GM12878 (cell line): ENCODE measurements around the gene GRXCR2. TPM values are rescaled to one million over a fixed set of nuclear protein-coding genes. Genes with fewer than 3 reads are reported as not detected.

ENCODE experiments used
- ATAC-seq: fragments of 200-7000 bp; cut with Tn5 transposase; 3 replicates; pipeline ENCODE4 v1.9.1; 2020; ENCODE audit warnings: mild to moderate bottlenecking, moderate library complexity
- BruUV-seq: library from RNA; stranded (reverse); fragments of 400-500 nt; replicated peaks from 2 replicates; lab custom pipeline; 2021; lab: Mats Ljungman, UMichigan
- CTCF ChIA-PET: fragments of 300-600 bp; sonication (Branson Sonifier 250); formaldehyde crosslinking; extraction: SDS; loops from one replicate; lab custom pipeline; 2021; ENCODE audit warnings: inconsistent platforms; lab: Yijun Ruan, JAX
- POLR2A ChIA-PET: fragments of 350-600 bp; formaldehyde crosslinking; extraction: SDS; loops from one replicate; lab custom pipeline; 2021; ENCODE audit warnings: inconsistent platforms; lab: Charles Lee
- RAD21 ChIA-PET: fragments of 300-600 bp; sonication (Branson Sonifier 250); formaldehyde crosslinking; loops from one replicate; lab custom pipeline; 2023; ENCODE audit warnings: antibody characterized with exemption; ENCODE audit not compliant: unreplicated experiment; lab: Charles Lee
- SMC1A ChIA-PET: fragments of 300-600 bp; sonication (Branson Sonifier 250); formaldehyde crosslinking; loops from one replicate; lab custom pipeline; 2023; ENCODE audit not compliant: unreplicated experiment, uncharacterized antibody; lab: Charles Lee
- DNase-seq: peaks from one replicate; pipeline ENCODE4 v3.0.0-alpha.2; 2011; ENCODE audit warnings: low read depth, low spot score
- FAIRE-seq: peaks from 3 replicates; lab custom pipeline; 2011; peaks lifted over from hg19 to GRCh38; lab: Jason Lieb, UNC
- H2AFZ ChIP-seq: 2 replicates; pipeline ENCODE4 v1.6.0; 2011; ENCODE audit warnings: low read depth, low read length, control low read depth; ENCODE audit not compliant: control insufficient read depth
- H3K27ac ChIP-seq: 2 replicates; pipeline ENCODE4 v1.5.1; 2011; ENCODE audit warnings: control low read depth; ENCODE audit not compliant: control insufficient read depth, insufficient read depth
- H3K27me3 ChIP-seq, 2 experiments: replicated peaks in 1 of 2; 2 replicates each; pipeline versions ENCODE4 v1.6.0 to v1.6.1; 2011; ENCODE audit warnings: low read length in 1 of 2; ENCODE audit not compliant: control insufficient read depth in 2 of 2, insufficient read depth in 2 of 2
- H3K36me3 ChIP-seq, 2 experiments: 2 replicates each; pipeline ENCODE4 v1.5.1; 2011; ENCODE audit warnings: low read length in 1 of 2; ENCODE audit not compliant: control insufficient read depth in 2 of 2, insufficient read depth in 2 of 2
- H3K4me1 ChIP-seq: 2 replicates; pipeline ENCODE4 v1.6.1; 2011; ENCODE audit warnings: mild to moderate bottlenecking, low read length, moderate library complexity, mixed read lengths; ENCODE audit not compliant: control insufficient read depth, insufficient read depth
- H3K4me2 ChIP-seq: 2 replicates; pipeline ENCODE4 v1.6.0; 2011; ENCODE audit warnings: control low read depth; ENCODE audit not compliant: control insufficient read depth, insufficient read depth
- H3K4me3 ChIP-seq: fragments of 200-600 bp; sonication (generic); 2 replicates; pipeline ENCODE4 v1.5.1; 2016
- H3K79me2 ChIP-seq: 2 replicates; pipeline ENCODE4 v1.6.0; 2011; ENCODE audit warnings: low read length; ENCODE audit not compliant: control insufficient read depth, insufficient read depth
- H3K9ac ChIP-seq: 2 replicates; pipeline ENCODE4 v1.8.0; 2011; ENCODE audit warnings: low read length, control low read depth, mixed read lengths; ENCODE audit not compliant: control insufficient read depth, insufficient read depth
- H3K9me3 ChIP-seq: replicated peaks from 3 replicates; pipeline ENCODE4 v1.5.1; 2011; ENCODE audit warnings: mild to moderate bottlenecking, low read length; ENCODE audit not compliant: control insufficient read depth, insufficient read depth
- H4K20me1 ChIP-seq: 2 replicates; pipeline ENCODE4 v1.6.0; 2011; ENCODE audit not compliant: control insufficient read depth, insufficient read depth
- BMI1 ChIP-seq: fragments of 450-650 bp; IDR thresholded peaks from 2 replicates; pipeline ENCODE4 v1.6.1; 2016; ENCODE audit warnings: mild to moderate bottlenecking, moderate library complexity, borderline replicate concordance
- CTCF ChIP-seq, 3 experiments: IDR thresholded peaks in 2 of 3; conservative IDR thresholded peaks in 1 of 3; 2 replicates each; pipeline ENCODE4 v1.5.1; 2011; ENCODE audit warnings: low read depth in 3 of 3, low read length in 3 of 3, mild to moderate bottlenecking in 3 of 3, control low read depth in 2 of 3, moderate library complexity in 2 of 3, inconsistent platforms in 1 of 3, mixed read lengths in 1 of 3; ENCODE audit not compliant: control insufficient read depth in 2 of 3, insufficient read depth in 1 of 3; ENCODE audit errors: extremely low read depth in 1 of 3
- EED ChIP-seq: sonication (generic); IDR thresholded peaks from 2 replicates; pipeline ENCODE4 v1.6.1; 2016; ENCODE audit warnings: antibody characterized with exemption, low read depth
- KAT2A ChIP-seq: conservative IDR thresholded peaks from 2 replicates; pipeline ENCODE4 v1.6.1; 2011; ENCODE audit warnings: low read depth, low read length; ENCODE audit not compliant: control insufficient read depth
- LARP7 ChIP-seq: fragments of 450-650 bp; IDR thresholded peaks from 2 replicates; pipeline ENCODE4 v1.6.1; 2017; ENCODE audit warnings: mild to moderate bottlenecking
- NFXL1 ChIP-seq: fragments of 450-650 bp; IDR thresholded peaks from 2 replicates; pipeline ENCODE4 v1.6.1; 2017; ENCODE audit warnings: antibody characterized with exemption, mild to moderate bottlenecking, borderline replicate concordance
- RAD21 ChIP-seq: IDR thresholded peaks from 2 replicates; pipeline ENCODE4 v1.6.1; 2011; ENCODE audit warnings: mild to moderate bottlenecking, low read depth, low read length, moderate library complexity; ENCODE audit not compliant: insufficient read depth
- RELA ChIP-seq: fragments of 450-650 bp; IDR thresholded peaks from 2 replicates; pipeline ENCODE4 v1.8.0; 2014; ENCODE audit warnings: borderline replicate concordance; ENCODE audit not compliant: partially characterized antibody
- WGBS: methylation state at CpG from one replicate; pipeline ENCODE4 v1.1.6; 2016; ENCODE audit warnings: low lambda C conversion rate; ENCODE audit not compliant: insufficient replicate concordance, insufficient coverage; ENCODE audit errors: missing lambda C conversion rate; 5-methylcytosine and 5-hydroxymethylcytosine counted together
- in situ Hi-C: fragments of 300-500 bp; cut with MboI; formaldehyde crosslinking; loops from 9 replicates; pipeline ENCODE4 v1.14.3; 2018; ENCODE audit warnings: mixed read lengths
- intact Hi-C: fragments of 100-400 bp; cut with micrococcal nuclease; formaldehyde crosslinking; loops from one replicate; pipeline ENCODE4 v1.14.2; 2022; ENCODE audit not compliant: unreplicated experiment
- polyA plus RNA-seq, 11 experiments: library from polyadenylated mRNA; depleted of rRNA in 4 of 11; unstranded in 6 of 11; stranded (reverse) in 5 of 11; fragments of >200 nt; fragmentation: Nextera tagmentation in 4 of 11; fragmentation: Illumina TruSeq in 1 of 11; extraction: Ambion mirVana in 4 of 11; extraction: Trizol in 1 of 11; gene quantifications; 1 replicate in 1 of 11; 2 replicates in 10 of 11; pipeline versions ENCODE4 v1.2.1 to v1.2.3, GENCODE V29; 2011 to 2016; ENCODE audit warnings: inconsistent platforms in 2 of 11, missing spikeins in 2 of 11, low read depth in 1 of 11
- total RNA-seq, 4 experiments: library from RNA; depleted of rRNA in 3 of 4; stranded (reverse); fragments of >200 nt in 3 of 4; fragmentation: Illumina TruSeq in 1 of 4; extraction: Trizol in 1 of 4; gene quantifications; 2 replicates each; pipeline versions ENCODE4 v1.2.1 to v1.2.3, GENCODE V29; 2013 to 2021

The GRXCR2 gene
- total and polyA plus RNA-seq, 10 of the 15 experiments (the other 5 are each of a cell fraction or from before 2014, with no cell fraction given) = not detected

DNA sequence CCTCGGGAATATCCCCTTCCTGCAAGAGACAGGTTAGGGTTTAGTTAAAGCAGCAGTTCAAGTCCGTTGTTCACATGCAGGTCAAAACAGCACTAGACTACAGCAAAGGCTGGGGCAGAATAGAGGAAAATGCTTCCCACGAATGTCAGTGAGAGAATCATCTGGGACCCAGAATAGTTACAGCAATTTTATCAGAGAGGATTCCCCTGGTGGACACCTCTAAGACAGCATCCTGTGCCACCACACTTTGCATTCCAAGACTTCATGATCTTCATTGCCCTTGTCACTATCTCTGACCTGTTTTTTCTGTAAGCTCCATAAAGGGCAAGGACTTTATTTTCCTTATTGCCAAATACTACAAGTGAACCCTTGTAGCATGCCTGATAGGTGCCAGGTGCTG, 12.9 kb downstream of the GRXCR2 start:
- no peak overlapping the region for H3K27ac ChIP-seq
- no peaks in the 10 kb centered on the region for H3K9me3 ChIP-seq
- ChIA-PET POLR2A (no interaction called here), RAD21 (no interaction called here), SMC1A (no interaction called here), CTCF (no interaction called here)
- intact Hi-C loops (no loop called here), in situ Hi-C loops (no loop called here)
- no peak for DNase-seq
- no TSS peak for BruUV-seq
- H2AFZ ChIP-seq = no peak overlapping the region
- no peak overlapping the region for H3K4me3 ChIP-seq
- H3K4me1 ChIP-seq = no peaks in the 10 kb centered on the region
- H3K36me3 ChIP-seq = no peaks in the 10 kb centered on the region
- H3K9ac ChIP-seq = no peak overlapping the region
- FAIRE-seq = no peak
- H3K27me3 ChIP-seq = no peaks in the 10 kb centered on the region
- WGBS = 23% methylated on average over 3 of the region's 3 CpGs
- no peaks in the 10 kb centered on the region for H3K79me2 ChIP-seq
- peak; percentile 41; the same call in 2 of the 3 replicates for ATAC-seq
- H3K4me2 ChIP-seq = no peak overlapping the region
- H4K20me1 ChIP-seq = no peaks in the 10 kb centered on the region
- TF ChIP-seq BMI1 = no peak
- peak in 1 of 3 experiments; percentile 17; a peak in 1 of 6 replicates for TF ChIP-seq CTCF (IDR thresholded peaks at IDR 0.05 in 2 of 3, conservative IDR thresholded peaks at IDR 0.05 in 1 of 3; ENCODE audit: control insufficient read depth in 2 of 3, extremely low read depth in 1 of 3, insufficient read depth in 1 of 3, low read depth in 3 of 3, low read length in 3 of 3)

- no peaks in the 10 kb centered on the region for H3K27me3 ChIP-seq
- H3K4me3 ChIP-seq = no peak overlapping the region
- DNase-seq (no peak), ATAC-seq (no peak), FAIRE-seq (no peak)
- H3K9me3 ChIP-seq = no peaks in the 10 kb centered on the region
- in situ Hi-C loops (no loop called here), intact Hi-C loops (no loop called here)
- CTCF ChIA-PET = no interaction called here
- SMC1A ChIA-PET = no interaction called here
- no peak overlapping the region for H2AFZ ChIP-seq
- no peaks in the 10 kb centered on the region for H3K79me2 ChIP-seq
- no peaks in the 10 kb centered on the region for H3K36me3 ChIP-seq
- H4K20me1 ChIP-seq = no peaks in the 10 kb centered on the region
- H3K9ac ChIP-seq = no peak overlapping the region
- TF ChIP-seq KAT2A (no peak), RELA (no peak), NFXL1 (no peak), EED (no peak), LARP7 (no peak), RAD21 (no peak)
- H3K4me2 ChIP-seq = no peak overlapping the region
- POLR2A ChIA-PET = no interaction called here
- WGBS = 9% methylated on average over 5 of the region's 6 CpGs
- no TSS peak for BruUV-seq
- no peaks in the 10 kb centered on the region for H3K4me1 ChIP-seq
- RAD21 ChIA-PET = no interaction called here
- no peak overlapping the region for H3K27ac ChIP-seq
Observed at GRCh38 chr5:145859453-145859852, 13.4 kb downstream of the GRXCR2 start.
